DOHH2 (cell line): ENCODE measurements around the gene SFI1.
"Not testable (repeated sequence)": the region's sequence is repeated elsewhere in the genome, so short reads cannot be mapped to it uniquely, and the experiment has no call there.

Experiments
- CTCF ChIP-seq: fragments of 200-600 bp; sonication (generic); IDR thresholded peaks from one replicate; pipeline ENCODE4 v1.5.1; 2014; ENCODE audit warnings: antibody characterized with exemption, mild to moderate bottlenecking, low read depth, low read length; ENCODE audit not compliant: poor library complexity, severe bottlenecking
- EZH2phosphoT487 ChIP-seq: fragments of 200-600 bp; sonication (generic); IDR thresholded peaks from 2 replicates; pipeline ENCODE4 v1.6.1; 2017; ENCODE audit warnings: borderline replicate concordance, mild to moderate bottlenecking, antibody characterized with exemption, low read length, moderate library complexity, mixed read lengths

- TF ChIP-seq CTCF, EZH2phosphoT487: not testable (repeated sequence)
These were observed 43.8 kb downstream of the SFI1 start for GRCh38 chr22:31540166-31540565.
